Measurements from ENCODE around the gene SYCP2L. TPM values are rescaled to one million over a fixed set of nuclear protein-coding genes. Genes with fewer than 3 reads are reported as not detected.
"Not testable (repeated sequence)": the region's sequence is repeated elsewhere in the genome, so short reads cannot be mapped to it uniquely, and the experiment has no call there.

The SYCP2L gene
- total RNA-seq, 1 experiment from 2014 or later: 0.11 TPM

GRCh38 chr6:10877871-10878270 is 9.0 kb upstream of the SYCP2L start:
- no peak for DNase-seq (ENCODE audit: low read depth)

DNA sequence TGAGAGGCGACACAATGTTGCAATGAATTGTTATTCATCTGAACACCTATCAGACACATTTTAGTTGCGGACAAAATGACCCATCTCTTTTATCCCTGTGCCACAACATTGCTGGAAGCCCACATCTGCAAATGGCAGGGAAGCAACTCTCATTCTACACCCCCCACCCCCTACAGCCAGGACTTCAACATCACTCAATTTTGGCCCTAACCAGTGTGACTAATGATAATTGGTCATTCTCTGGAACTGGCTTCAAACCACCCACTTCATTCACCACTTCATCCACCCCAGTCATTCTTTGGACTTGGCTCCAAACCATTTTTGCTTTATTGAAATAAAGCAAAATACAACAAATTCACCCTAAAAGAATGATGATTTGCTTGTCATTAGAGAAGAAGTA is 6.5 kb upstream of the SYCP2L start:
- DNase-seq (ENCODE audit: low read depth): no peak

- not testable (repeated sequence) for DNase-seq (ENCODE audit: low read depth)
Measured at GRCh38 chr6:10882253-10882630, 4.6 kb upstream of the SYCP2L start.

GRCh38 chr6:10882657-10883171 is 4.1 kb upstream of the SYCP2L start:
- no peak for DNase-seq (ENCODE audit: low read depth)

- DNase-seq (ENCODE audit: low read depth): no peak
Measured at GRCh38 chr6:10883312-10884244, 3.3 kb upstream of the SYCP2L start.

GRCh38 chr6:10884245-10884972 is 2.4 kb upstream of the SYCP2L start:
- no peak for DNase-seq (ENCODE audit: low read depth)

- not testable (repeated sequence) for DNase-seq (ENCODE audit: low read depth)
Measured at GRCh38 chr6:10886365-10886690, 524 bp upstream of the SYCP2L start.

DNA sequence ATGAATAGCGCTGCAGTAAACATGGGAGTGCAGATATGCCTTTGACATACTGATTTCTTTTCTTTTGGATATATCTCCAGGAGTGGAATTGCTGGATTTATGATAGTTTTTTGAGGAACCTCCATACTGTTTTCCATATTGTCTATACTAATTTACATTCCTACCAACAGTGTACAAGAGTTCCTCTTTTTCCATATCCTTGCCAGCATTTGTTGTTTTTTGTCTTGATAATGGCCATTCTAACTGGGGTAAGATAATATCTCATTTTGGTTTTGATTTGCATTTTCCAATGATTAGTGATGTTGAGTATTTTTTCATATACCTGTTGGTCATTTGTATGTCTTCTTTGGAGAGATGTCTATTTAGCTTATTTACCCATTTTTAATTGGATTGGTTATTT is 3.3 kb downstream of the SYCP2L start:
- DNase-seq (ENCODE audit: low read depth): no peak

GRCh38 chr6:10891960-10892359 is 5.1 kb downstream of the SYCP2L start:
- DNase-seq (ENCODE audit: low read depth): no peak

- DNase-seq (ENCODE audit: low read depth): no peak
Measured at GRCh38 chr6:10894958-10895357, 8.1 kb downstream of the SYCP2L start.

DNA sequence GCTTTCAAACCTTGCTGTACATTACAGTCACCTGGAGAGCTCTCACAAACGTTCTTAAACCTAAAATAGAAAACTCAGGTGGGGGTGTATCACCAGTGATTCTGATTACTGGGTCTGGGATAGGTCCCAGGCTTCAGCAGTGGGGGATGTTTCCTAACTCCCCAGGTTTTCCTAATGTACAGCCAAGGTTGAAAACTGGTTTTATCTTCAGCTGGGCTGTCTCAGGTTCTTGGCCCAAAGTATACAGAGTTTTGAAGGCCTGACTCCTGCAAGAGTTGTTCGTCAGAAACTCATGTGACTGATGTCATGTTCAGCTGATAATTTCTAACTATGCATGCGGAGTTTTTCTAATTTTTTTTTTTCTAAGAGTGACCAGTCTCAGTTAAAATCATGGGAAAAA is 9.8 kb downstream of the SYCP2L start:
- DNase-seq (ENCODE audit: low read depth): no peak

DNA sequence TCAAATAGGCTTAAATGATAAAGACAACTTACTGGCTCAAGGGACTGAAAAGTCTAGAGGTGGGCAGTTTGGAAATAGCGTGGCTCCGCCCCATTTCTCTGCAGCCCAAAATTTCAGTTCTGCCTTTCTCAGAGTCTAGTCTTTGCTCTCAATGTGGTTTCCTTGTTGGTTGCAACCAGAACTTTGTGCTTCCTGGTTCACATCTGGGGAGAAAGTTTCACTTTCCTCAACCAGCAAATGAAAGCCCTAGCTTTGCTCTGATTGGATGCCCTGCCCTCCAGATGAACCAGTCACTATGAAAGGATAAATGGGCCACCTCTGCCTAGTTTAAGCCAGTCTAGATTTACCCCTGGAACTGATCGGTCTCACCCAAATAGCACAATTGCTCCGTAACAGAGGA is 14.9 kb downstream of the SYCP2L start:
- DNase-seq (ENCODE audit: low read depth): no peak

DNA sequence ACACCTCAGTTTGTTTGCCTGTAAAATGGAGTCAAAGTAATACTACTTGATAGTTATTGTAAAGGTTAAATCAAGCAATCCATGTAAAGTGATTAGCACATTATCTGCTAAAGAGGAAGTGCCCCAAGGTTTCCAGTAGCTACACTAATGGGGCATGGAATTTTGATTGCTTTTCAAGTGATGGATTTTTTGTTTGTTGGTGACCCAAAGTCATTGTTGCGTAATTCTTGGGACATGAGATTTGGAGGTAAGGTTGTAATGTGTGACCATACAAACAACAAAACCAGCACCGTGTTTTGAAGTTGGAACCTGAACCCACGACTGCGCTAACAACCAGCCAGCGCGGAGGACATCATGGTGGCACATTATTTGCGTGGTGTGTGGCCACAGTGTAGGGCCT is 17.2 kb downstream of the SYCP2L start:
- DNase-seq (ENCODE audit: low read depth): no peak

DNA sequence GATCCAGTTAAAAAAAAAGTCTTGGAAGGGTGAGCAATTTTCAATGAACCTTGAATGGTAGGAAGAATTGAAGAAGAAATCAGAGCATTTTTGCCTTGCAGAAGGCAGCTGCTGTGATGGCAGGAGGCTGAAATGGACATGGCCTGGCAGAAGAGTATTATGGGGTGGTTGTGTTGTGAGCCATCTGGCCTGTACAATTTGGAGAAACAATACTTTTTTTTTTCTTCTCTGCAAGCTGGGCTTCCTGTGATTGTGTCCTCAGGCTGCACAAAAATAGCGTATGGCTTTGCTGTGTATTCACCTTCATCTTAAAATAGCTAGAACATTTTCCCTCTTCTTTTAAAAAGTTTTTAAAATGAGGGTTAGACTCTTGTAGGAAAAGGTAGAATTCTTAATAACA is 21.4 kb downstream of the SYCP2L start:
- DNase-seq (ENCODE audit: low read depth): no peak

- not testable (repeated sequence) for DNase-seq (ENCODE audit: low read depth)
Measured at GRCh38 chr6:10919520-10919919, 32.7 kb downstream of the SYCP2L start.

- no peak for DNase-seq (ENCODE audit: low read depth)
Measured at GRCh38 chr6:10933126-10933525, 46.3 kb downstream of the SYCP2L start.

DNA sequence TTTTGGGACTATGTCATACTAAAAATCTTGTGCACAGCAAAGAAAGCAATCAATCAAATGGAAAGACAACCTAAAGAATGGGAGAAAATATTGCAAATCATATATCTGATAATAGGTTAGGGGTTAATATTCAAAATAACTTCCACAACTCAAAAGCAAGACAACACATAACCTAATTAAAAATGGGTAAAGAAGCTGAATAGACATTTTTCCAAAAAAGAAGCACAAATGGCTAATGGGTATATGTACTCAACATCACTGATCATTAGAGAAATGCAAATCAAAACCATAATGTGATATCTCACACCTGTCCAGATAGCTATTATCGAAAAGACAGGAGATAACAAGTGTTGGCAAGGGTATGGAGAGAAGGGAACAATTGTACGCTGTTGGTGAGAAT is 53.0 kb downstream of the SYCP2L start:
- no peak for DNase-seq (ENCODE audit: low read depth)

DNA sequence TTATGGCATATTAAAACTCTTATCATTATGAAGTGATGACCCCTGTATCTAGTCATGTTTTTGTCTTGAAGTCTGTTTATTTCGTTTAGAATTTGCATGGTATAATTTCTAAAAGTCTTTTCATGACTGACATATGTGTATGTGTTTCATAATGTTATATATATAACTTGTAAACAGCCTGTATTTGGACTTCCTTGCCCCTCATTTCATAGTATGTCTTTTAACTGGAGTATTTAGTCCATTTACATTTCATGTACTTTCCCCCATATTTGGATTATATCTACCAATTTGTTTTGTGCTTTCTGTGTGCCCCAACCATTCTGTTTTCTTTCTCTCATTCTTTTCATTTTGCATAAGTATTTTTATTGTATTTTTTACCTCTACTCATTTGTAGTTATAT is 59.0 kb downstream of the SYCP2L start:
- no peak for DNase-seq (ENCODE audit: low read depth)

DNA sequence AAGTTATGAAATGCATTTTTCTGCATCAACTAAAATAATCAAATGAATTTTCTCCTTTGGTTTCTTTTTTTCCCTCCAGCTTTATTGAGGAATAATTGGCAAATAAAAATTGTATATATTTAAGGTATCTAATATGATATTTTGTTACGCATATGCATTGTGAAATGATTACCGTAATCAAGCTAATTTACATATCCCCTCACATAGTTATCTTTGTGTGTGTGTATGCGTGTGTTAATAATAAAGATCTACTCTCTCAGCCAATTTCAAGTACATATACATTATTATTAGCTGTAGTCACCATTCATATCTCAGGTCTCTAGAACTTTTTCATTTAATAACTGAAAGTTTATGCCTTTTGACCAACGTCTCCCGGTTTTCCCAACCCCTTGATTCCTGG is 61.1 kb downstream of the SYCP2L start:
- DNase-seq (ENCODE audit: low read depth): no peak

- no peak for DNase-seq (ENCODE audit: low read depth)
Measured at GRCh38 chr6:10949579-10950490, 63.0 kb downstream of the SYCP2L start.

GRCh38 chr6:10951675-10952282 is 64.9 kb downstream of the SYCP2L start:
- DNase-seq (ENCODE audit: low read depth): peak; percentile 45

All from Daoy (cell line).